GM18868 (cell line): ENCODE data around the gene AP2B1.
A peak's percentile ranks its signal among the peaks of the same experiment; 100 is the strongest.
"Not testable (repeated sequence)": the region's sequence is repeated elsewhere in the genome, so short reads cannot be mapped to it uniquely, and the experiment has no call there.

Source experiments
- ATAC-seq: cut with Tn5 transposase; IDR thresholded peaks from one replicate; pipeline ENCODE4 v1.9.1; 2021; ENCODE audit warnings: mild to moderate bottlenecking, moderate library complexity; ENCODE audit not compliant: unreplicated experiment

AP2B1 gene

DNA sequence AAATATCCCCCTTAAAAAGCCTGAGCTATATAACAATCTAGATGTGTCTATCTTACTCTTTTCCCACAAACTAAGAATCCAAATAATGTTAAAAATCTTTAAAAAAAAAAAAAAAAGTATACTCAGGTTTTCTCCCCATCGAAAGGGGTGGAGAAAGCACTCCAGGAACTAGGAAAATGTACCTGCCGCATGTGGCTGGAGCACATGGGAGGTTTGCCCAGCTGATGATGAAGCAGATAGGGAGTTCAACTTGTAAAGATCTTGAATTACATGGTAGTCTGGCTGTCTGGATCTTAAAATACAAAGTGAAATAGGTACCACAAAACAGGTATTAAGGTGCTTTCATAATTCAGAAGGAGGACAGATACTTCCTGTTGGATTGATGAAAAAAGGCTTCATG is 17.7 kb upstream of the AP2B1 start:
- no peak for ATAC-seq

DNA sequence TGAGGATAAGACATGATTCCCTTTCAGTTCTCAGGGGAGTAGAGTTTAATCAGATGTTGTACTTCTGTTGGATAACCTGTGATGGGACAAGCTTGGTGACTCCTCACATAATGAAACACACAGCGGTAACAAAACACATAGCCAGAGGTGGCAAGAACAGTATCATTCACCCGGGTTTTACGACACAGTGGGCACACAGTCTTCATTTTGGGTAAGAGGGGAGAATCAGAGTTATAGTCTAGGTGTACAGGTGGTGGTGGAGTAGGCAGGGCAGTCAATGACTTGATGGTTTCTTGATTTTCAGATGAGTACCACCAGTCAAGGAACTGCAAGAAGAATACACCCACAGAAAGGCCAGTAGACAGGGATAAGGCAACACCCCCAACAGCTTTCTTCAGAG is 11.4 kb upstream of the AP2B1 start:
- no peak for ATAC-seq

DNA sequence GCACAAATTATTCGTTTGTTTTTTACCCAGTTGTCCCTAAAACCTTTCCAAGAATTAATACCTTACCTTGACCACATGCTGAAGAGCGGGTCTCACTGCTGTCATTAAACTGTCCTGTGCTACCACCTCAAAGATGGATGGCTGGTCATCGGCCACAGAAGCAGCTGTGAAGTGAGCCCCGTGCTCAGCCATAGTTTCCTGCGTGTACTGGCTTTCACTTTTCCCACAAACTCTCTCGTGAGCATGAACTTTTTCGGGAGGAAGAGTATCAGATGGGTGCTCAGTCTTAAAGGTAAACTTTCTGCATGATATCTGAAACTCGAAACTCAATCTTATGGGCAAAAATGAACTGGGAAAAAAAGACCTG is 9.3 kb upstream of the AP2B1 start:
- no peak for ATAC-seq

DNA sequence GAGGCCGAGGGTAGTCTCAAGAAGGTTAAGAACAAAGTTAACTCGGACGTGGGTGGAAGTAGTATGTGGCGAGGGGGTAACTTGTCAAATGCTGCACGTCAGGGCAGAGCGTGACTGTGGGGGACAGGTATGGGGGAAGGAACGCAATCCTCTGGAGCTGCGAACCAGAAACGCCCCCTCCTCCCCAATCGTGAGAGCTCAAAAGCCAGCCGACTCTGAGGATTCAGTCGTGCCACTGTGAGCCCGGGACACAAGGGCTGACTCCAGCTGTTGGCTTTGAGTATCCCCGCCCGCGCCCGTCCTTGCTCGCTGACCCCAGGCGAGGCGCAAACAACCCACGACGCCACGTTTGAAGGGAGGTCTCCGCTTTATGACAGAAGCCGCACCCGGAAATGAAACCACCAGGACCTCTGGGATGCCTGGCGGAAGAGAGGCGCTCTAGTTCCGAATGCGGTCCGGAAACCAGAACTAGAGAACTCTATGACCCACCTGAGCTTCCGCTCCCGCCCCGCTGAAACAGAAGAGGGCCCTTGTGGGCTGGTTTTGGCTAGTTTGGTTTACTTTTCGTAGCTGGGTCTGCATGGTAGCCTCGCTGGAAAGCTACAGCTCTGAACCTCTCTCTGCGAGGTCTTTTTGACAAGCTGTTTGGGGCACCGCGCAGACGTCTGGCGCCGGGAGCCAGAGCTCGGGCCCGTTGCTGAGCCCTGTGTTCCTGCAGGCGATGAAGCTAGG is 8.8 kb upstream of the AP2B1 start, which contains the start of gene PEX12:
Gene PEX12 (minus strand): TSS at position 375 of the 732 bp plus-strand sequence. CDS start 550 bp downstream, outside the sequence.
- ATAC-seq: peak; percentile 92

DNA sequence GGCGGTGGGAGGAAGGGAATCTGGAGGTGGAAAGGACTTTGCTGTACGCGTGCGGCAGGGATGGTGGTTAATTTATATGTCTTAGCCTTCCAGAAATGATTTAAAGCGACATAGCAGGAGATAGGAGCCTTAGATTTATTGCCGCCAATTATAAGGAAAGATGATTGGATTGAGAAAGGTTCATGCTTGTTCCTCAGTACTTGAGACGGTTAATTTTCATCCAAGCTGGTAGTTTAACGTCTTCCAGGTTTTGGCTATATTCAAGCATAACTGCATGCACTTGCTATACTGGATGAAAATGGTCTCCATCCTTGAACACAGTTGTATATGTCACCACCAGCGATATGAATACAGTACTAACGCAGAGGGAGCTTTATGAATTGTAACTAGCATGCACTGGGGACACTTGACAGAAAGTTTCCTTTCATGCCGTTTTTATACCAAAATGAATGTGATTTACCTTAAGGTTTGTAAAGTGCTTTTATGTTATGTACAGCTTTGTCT is 8.1 kb upstream of the AP2B1 start:
- no peak for ATAC-seq

DNA sequence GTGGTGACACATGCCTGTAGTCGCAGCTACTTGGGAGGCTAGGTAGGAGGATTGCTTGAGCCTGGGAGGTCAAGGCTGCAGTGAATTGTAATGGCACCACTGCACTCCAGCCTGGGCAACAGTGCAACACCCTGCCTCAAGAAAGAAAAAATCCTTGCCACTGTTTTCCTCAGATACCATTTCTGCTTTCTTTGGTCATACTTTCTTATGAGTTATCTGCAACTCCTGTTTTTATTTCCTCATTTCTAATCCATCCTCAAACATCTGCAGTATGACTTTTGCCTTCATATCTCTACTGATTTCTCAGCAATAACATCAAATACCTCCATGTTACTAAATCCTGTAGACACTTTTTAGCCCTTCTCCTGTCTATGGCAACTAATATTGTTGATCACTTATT is 3.1 kb upstream of the AP2B1 start:
- ATAC-seq: no peak

DNA sequence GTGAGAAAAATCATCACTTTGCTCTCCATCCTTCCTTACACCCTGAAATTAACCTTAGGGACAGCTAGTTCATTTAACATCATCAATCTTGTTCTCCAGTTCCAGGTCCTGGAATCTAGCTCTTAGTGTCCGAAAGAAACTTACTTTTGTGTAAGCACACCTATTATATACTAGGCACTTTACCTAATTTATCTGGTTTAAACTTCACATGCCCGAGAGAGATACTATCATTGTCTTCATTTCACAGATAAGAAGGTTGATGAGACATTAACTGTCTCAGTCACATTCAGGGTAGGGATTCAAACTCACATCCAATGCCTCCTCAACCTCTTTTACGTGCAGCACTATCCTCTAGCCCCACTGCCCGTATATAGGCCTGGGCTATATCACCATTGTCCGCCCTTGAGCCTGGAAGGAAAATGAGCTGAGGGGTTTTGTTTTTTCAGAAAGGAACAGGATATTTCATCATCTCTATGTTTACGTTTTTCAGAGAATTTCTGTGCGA is 501 bp upstream of the AP2B1 start:
- no peak for ATAC-seq

DNA sequence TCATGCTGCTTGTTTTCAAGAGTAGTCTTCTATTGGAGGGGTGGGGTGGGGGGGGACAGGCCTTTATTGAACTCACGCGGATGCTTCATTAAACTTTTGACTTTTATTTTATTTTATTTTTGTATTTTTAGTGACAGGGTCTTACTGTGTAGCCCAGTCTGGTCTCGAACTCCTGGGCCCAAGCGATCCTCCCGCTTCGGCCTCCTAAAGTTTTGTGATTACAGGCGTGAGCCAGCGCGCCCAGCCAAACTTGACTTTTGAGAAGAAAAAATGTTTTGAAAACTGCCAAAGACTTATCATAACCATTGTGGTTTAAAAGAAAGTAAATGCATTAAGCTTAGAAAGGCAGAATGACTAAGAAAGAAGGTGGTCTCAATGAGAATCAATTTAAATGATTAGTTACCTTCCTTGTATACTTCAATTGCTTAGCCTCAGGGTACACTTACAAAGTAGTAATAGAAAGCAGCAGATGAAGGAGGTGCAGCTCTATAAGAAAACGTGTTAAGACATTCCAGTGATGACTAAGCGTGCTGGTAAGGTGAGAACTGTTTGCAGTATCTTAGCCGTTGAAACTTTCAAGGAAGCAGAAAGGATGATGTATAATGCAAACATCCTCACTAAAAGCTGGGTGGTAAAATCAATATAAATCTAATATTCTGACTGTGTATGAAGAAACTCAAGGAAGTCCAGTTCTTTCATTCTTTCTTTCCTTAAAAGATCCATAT is 1.2 kb downstream of the AP2B1 start:
- no peak for ATAC-seq

DNA sequence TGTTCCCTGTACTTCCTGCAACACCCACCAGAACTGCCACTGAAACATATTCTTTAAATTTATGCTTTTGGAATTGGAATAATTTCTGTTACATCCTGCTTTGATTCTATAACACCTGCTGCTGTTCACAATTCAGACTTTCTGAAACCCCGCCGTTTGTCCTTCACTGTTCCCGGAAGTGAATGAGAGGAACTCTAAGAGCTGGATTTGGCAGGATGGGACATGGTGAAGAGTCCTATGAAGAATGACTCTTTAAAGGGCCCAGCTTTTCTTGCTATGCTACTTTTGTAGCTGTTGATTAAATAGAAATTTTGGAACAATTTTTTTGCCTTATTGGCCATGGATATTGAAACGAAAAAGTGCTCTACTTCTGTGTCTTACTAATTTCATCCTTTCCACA is 8.9 kb downstream of the AP2B1 start:
- no peak for ATAC-seq

DNA sequence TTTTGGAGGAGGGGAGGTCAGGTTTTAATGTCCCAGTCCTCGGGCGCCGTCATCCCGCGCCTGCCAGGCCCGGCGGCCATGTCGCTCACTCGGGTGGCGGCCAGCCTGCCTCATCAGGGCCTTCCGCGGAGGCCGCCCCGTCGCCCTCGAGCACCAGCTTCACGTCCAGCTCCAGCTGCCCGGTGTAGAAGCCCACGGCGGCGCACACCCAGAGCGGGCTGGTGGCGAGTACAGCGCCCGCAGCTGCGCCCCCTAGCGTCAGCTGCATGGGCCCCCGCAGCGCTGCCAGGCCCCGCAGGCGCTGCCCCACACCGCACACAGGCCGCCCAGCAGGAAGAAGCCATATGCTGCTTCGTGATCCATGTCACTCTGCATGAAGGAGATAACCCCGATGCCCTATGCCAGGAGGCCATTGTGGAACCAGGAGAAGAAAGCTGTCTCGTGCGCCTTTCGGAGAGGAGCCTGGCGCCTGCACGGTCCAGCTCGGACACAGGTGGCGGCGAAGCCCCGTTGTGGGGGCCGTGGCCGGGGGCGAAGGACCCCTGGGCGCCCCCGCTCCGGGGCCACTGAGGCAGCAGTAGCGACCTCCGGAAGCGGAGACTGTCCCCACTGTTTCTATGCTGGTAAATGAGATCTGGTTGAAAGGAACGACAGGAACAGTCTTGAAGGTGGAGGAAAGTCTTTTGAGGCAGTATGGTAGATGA is 9.6 kb downstream of the AP2B1 start:
- ATAC-seq: no peak

DNA sequence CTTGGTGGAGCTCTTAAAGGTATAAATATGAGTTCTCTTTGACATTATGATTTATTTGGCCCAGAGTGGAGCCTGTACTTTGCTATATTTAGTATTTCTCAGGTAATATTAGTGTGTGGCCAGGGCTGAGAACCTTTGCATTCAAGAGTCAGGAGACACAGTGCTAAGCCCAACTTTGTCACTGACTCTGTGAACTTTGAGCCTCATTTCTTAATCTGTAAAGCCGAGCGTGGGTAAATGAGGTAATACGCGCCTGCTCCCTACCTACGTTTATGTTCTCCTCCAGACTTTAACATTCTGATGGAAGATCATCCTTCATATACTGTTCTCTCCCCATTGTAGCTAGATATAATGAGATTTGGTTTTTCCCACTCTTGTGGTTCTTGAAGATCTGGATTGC is 10.5 kb downstream of the AP2B1 start:
- ATAC-seq: no peak

DNA sequence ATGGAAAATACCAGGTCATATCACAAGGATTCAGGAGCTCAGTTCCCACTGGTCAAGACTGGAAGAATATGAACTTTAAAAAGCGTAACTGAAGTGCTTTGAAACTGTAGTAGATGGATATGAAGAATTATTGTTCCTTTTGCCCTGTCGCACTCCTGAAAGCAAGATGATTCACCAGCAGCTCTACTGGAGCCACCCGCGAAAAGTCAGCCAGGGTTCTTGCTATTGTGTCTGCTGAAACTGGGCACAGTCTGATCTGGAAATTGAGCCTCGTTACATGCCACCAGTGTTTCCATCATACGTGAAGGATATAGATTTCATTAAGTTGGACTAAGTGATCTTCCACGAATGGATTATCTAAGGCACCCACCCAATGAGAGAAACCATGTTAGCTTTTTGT is 16.6 kb downstream of the AP2B1 start:
- no peak for ATAC-seq

DNA sequence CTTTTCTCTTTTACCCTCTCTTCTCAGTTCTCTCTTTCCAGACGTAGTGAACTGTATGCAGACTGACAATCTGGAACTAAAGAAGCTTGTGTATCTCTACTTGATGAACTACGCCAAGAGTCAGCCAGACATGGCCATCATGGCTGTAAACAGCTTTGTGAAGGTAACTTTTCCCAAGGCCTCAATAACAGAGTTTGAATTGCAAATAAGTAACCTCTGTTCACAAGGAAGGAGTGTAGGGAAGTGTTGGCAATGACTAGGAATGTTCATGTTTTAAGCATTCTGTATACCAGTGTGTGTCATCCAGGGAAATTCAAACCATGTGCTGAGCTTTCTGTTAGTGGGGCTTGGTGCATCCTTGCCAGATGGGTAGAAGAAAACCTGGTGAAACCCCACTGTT is 18.6 kb downstream of the AP2B1 start:
- ATAC-seq: no peak

DNA sequence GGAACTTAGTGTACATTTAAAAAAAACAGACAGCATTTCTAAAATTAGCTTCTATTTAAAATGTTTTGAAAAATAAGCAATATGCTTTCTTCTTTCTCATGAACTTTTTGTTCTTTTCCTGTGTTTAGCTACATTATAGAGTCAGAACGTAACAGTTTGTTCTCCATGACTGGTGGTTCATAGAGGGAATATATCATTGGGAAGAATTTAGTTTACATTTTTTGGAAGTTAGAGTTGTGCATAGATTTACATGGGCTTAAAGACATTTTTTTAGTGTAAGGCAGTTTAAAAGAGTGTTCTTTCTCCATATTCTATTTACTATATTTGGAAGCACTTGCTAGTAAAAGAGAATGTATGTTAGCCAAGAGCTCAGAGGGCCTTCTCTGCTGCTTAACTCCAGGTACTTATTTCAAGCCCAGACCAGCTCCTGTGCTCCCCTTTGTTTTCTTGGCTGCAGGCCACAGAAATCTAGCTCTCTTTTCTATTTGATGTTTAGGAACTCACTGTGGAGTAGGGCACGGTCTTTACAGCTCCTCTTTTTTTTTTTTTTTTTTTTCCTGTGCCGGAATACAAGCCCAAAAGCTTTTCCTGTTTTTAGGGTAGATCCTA is 20.2 kb downstream of the AP2B1 start:
- no peak for ATAC-seq

DNA sequence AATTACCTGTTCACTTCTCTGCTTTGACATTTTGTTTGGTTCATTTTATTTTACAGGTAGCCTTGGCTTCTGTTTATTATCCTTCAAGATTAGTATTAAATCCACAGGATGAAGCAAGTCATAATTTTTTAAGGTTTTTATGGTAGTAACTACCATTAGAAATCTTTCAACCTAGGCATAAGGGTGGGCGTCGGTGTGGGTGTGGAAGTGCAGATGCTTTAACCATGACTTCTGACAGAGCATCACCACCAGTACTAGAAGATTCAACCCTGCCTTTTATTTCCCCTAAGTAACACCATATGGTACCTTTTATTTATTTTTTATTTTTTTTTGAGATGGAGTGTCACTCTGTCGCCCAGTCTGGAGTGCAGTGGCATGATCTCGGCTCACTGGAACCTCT is 22.7 kb downstream of the AP2B1 start:
- no peak for ATAC-seq

DNA sequence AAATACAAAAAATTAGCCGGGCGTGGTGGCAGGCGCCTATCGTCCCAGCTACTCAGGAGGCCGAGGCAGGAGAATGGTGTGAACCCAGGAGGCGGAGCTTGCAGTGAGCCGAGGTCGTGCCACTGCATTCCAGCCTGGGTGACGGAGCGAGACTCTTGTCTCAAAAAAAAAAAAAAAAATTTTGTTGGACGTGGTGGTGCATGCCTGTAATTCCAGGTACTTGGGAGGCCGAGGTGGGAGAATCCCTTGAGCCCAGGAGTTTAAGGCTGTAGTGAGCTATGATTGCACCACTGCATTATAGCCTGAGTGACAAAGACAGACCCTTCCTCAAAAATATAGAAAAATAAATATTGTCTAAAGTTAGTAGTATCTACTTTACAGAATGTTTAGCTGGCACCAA is 23.6 kb downstream of the AP2B1 start:
- ATAC-seq: not testable (repeated sequence)

DNA sequence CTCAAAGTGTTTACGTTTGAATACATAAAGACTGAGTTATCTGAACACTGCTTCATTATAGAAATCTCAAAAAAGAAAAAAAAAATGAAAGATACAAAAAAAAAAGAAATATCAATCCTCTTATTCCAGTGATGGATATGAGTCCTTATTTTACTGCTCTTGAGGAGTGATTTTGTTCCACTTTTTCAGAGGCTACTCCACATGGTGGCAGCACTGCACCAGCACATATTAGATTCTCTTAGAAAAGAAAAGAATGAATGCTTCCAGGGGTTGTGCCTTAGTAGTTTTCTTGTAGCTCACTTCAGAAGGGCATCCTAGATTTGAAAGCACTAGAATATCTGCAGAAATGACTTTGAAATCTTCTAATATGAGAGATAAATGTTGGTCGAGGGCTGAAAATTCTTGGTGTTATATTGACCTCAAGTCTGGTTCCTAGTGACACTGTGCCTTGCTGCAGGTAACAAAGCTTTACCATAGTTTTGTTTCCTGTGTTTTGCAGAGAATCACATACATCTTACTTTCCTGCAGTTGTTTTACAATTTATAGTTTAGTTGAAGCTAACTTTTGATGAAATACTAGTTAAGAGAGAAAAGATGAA is 25.9 kb downstream of the AP2B1 start:
- ATAC-seq: no peak

DNA sequence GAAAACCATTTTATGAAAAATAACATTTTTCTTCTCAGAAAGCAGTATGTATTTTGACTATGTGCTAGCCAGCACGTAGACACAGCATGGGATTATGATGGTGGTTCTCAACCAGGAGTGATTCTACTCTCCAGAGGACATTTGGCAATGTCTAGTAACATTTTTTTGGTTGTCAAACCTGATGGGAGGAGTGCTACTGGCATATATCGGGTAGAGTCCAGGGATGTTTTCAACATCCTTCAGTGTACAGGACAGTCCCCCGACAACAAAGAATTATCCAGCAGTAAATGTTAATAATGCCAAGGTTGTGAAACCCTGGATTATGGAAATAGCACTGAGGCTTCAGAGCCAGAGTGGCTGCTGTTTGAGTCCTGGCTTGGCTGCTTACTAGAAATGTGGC is 27.7 kb downstream of the AP2B1 start:
- ATAC-seq: no peak

DNA sequence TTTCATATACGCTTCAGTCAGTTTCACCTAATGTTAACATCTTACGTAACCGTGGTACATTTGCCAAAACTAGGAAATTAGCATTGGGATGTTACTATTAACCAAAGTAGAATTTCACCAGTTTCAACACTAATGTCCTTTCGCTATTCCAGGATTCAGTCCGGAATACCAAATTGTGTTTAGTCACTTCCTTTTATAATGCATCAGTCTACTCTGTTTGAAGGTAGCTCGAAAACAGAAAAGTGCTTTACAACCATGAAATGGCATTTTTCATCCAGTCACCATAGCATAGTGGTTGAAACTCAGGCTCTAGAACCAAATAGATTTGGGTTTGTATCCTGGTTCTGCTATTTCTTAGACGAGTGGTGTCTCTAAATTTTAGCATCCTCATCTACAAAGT is 29.4 kb downstream of the AP2B1 start:
- ATAC-seq: no peak

DNA sequence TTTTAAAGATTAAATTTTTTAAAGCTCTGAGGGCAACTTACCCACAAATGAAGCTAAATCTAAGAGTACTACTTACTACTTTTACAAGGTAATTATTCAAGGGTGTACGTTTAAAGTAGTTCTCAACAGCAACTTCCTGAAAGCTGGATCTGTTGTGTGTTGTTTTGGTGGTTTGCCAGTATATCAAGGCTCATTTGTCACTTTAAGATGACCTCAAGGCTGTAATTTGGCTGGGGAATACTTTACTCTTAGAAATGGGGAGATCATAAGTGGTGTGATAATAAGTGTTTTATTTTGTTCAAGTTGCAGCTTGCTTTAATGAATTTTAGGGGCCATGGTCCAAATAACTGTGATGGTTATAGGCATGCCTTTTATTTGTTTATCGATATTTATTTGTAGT is 30.4 kb downstream of the AP2B1 start:
- ATAC-seq: no peak

DNA sequence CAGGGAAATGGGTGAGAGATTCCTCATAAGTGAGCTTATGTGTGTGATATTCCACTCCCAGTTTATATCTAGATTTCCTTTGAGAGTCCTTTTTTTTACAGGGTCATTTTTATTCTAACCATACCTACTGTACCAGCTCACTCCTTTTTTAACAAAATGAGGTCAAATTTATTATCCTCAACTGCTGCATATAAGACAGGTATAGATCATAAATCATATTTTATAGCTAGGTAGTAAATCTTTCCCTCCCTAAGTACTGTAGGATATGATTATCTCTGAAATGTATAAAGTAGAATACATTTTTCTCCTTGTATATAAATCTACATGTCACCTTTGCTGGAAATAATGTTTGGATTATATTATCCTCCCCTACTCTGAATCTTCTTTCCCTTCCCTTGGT is 31.5 kb downstream of the AP2B1 start:
- ATAC-seq: no peak
